Measurements from ENCODE around the gene CHRM2.

GRCh38 chr7:136937436-136937835, 69.0 kb downstream of the CHRM2 start:
- TF ChIP-seq EZH2 (IDR thresholded peaks at IDR 0.05; ENCODE audit: borderline replicate concordance, low read depth, low read length, severe bottlenecking) (no peak), CTCF (IDR thresholded peaks at IDR 0.05; ENCODE audit: borderline replicate concordance, extremely low read depth, low read length, poor library complexity, severe bottlenecking) (no peak)

Measured in DND-41 (cell line).